ENCODE measurements around the gene SLC1A2.

Gene SLC1A2

GRCh38 chr11:35262735-35263134 lies 156.6 kb downstream of the SLC1A2 start:
- no peak overlapping the region for H3K4me3 ChIP-seq (ENCODE audit: low read depth, low read length)
- no peak for DNase-seq (ENCODE audit: low read depth)
- in situ Hi-C loops (cut with HindIII; ENCODE audit: low sequenced_read_pairs), result loop anchor here (5.0 kb wide), 1 partner anchor 45 kb away; no protein-coding TSS in a partner anchor
- TF ChIP-seq CTCF (IDR thresholded peaks at IDR 0.05; ENCODE audit: low read depth, low read length, missing control alignments), result no peak

DNA sequence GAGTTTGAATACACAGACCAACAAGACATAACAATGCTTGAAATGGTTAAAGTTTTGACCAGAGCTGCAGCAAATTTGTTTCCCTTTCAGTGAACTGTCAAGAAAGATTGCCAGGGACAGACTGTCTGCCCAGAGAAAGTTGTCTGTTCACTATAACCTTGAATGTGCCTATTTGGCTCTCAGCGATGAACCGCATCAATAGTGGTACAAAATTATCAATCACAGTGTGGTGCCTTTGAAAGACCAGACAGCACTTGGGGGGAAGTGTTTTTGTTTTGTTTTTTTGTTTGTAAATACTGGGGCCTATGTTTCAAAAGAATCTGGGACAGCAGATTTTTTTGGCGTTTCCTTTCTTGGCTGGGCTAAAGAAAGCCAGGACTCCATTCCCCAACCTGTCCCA lies 157.3 kb downstream of the SLC1A2 start:
- no peak overlapping the region for H3K4me3 ChIP-seq (ENCODE audit: low read depth, low read length)
- no peak for TF ChIP-seq CTCF (IDR thresholded peaks at IDR 0.05; ENCODE audit: low read depth, low read length, missing control alignments)
- in situ Hi-C loops (cut with HindIII; ENCODE audit: low sequenced_read_pairs), result loop anchor here (5.0 kb wide), 1 partner anchor 45 kb away; no protein-coding TSS in a partner anchor
- no peak for DNase-seq (ENCODE audit: low read depth)

- no peak for DNase-seq (ENCODE audit: low read depth)
- H3K4me3 ChIP-seq (ENCODE audit: low read depth, low read length), result no peak overlapping the region
- TF ChIP-seq CTCF (IDR thresholded peaks at IDR 0.05; ENCODE audit: low read depth, low read length, missing control alignments), result no peak
- in situ Hi-C loops (cut with HindIII; ENCODE audit: low sequenced_read_pairs), result loop anchor here (5.0 kb wide), 1 partner anchor 44 kb away; no protein-coding TSS in a partner anchor
Observed at GRCh38 chr11:35261197-35261596, 158.2 kb downstream of the SLC1A2 start.

- TF ChIP-seq CTCF (IDR thresholded peaks at IDR 0.05; ENCODE audit: low read depth, low read length, missing control alignments), result no peak
- peak; percentile 71 for DNase-seq (ENCODE audit: low read depth)
- no peak overlapping the region for H3K4me3 ChIP-seq (ENCODE audit: low read depth, low read length)
- in situ Hi-C loops (cut with HindIII; ENCODE audit: low sequenced_read_pairs), result loop anchor here (5.0 kb wide), 1 partner anchor 43 kb away; no protein-coding TSS in a partner anchor
Observed at GRCh38 chr11:35260342-35260985, 158.9 kb downstream of the SLC1A2 start.

GRCh38 chr11:35259529-35259928 lies 159.8 kb downstream of the SLC1A2 start:
- in situ Hi-C loops (cut with HindIII; ENCODE audit: low sequenced_read_pairs), result no loop called here
- no peak for TF ChIP-seq CTCF (IDR thresholded peaks at IDR 0.05; ENCODE audit: low read depth, low read length, missing control alignments)
- no peak overlapping the region for H3K4me3 ChIP-seq (ENCODE audit: low read depth, low read length)
- DNase-seq (ENCODE audit: low read depth), result no peak

DNA sequence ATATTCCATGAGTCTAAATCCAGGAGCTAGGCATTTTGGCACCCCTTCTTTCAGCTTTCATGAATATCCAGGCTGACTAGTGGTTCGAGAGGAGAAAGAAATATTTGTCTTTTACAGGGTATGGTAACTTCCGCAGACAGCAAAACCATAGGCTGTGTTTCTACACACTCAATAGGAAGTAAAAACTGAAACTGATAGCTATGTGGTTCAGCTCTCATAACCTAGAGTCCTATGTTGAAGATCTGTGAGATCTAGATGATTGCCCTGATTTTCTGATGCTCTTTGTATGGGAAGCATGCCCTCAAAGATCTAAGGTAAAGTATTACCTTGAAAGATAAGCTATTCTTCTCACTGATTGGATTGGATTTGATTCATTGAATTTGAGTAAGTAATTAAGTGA lies 162.1 kb downstream of the SLC1A2 start:
- no peak for DNase-seq (ENCODE audit: low read depth)
- in situ Hi-C loops (cut with HindIII; ENCODE audit: low sequenced_read_pairs), result no loop called here
- no peak overlapping the region for H3K4me3 ChIP-seq (ENCODE audit: low read depth, low read length)
- no peak for TF ChIP-seq CTCF (IDR thresholded peaks at IDR 0.05; ENCODE audit: low read depth, low read length, missing control alignments)

All from astrocyte of the cerebellum (primary cell).